Subcutaneous abdominal adipose tissue (tissue), 5 donors: Measurements from ENCODE around the gene SORL1.

Source experiments
- H3K27ac ChIP-seq: one replicate; pipeline ENCODE4 v1.7.0; 2013; ENCODE audit warnings: low read depth, mild to moderate bottlenecking, inconsistent platforms, low read length, moderate library complexity
- H3K27me3 ChIP-seq, 5 donors: one replicate each; pipeline ENCODE4 v1.7.0; 2013; ENCODE audit warnings: low read length in 5 of 5, inconsistent platforms in 1 of 5; ENCODE audit not compliant: control insufficient read depth in 5 of 5, insufficient read depth in 4 of 5
- H3K36me3 ChIP-seq, 5 donors: one replicate each; pipeline ENCODE4 v1.7.0; 2013; ENCODE audit warnings: low read length in 5 of 5; ENCODE audit not compliant: control insufficient read depth in 5 of 5, insufficient read depth in 5 of 5
- H3K4me1 ChIP-seq, 5 donors: one replicate each; pipeline ENCODE4 v1.7.0; 2013; ENCODE audit warnings: low read length in 5 of 5, mild to moderate bottlenecking in 3 of 5, moderate library complexity in 1 of 5; ENCODE audit not compliant: control insufficient read depth in 5 of 5, insufficient read depth in 5 of 5
- H3K4me3 ChIP-seq, 5 donors: one replicate each; pipeline ENCODE4 v1.7.0; 2013; ENCODE audit warnings: low read length in 5 of 5, low read depth in 1 of 5
- H3K9ac ChIP-seq, 5 donors: one replicate each; pipeline ENCODE4 v1.7.0; 2013; ENCODE audit warnings: low read length in 5 of 5, mild to moderate bottlenecking in 4 of 5, moderate library complexity in 3 of 5
- H3K9me3 ChIP-seq, 5 donors: one replicate each; pipeline ENCODE4 v1.7.0; 2013; ENCODE audit warnings: low read length in 5 of 5; ENCODE audit not compliant: control insufficient read depth in 5 of 5
- donor health status: healthy.
- donor health status: healthy.
- donor health status: healthy.
- donor health status: healthy.
- donor health status: healthy.

Gene SORL1

DNA sequence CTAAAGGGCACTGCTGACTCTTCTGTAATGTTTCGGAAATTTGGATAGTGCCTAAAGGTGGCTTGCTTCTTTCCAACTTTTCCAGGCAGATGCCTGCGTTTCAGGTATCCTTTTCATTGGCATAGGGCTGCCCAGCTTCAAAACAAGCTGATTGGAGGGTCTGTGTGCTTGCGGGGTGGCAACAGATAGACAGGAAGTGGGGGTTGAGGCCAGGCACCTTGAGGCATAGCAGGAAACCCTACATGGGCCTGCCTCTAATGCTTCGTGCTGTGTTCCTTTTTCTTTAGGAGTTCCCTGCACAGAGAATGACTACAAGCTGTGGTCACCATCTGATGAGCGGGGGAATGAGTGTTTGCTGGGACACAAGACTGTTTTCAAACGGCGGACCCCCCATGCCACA is 92.8 kb downstream of the SORL1 start:
- no peak overlapping the region for H3K4me3 ChIP-seq
- no peaks in the 10 kb centered on the region for H3K4me1 ChIP-seq
- no peaks in the 10 kb centered on the region for H3K36me3 ChIP-seq
- no peaks in the 10 kb centered on the region for H3K9me3 ChIP-seq
- H3K27me3 ChIP-seq, result no peaks in the 10 kb centered on the region
- H3K27ac ChIP-seq, result no peak overlapping the region
- H3K9ac ChIP-seq, result no peak overlapping the region

DNA sequence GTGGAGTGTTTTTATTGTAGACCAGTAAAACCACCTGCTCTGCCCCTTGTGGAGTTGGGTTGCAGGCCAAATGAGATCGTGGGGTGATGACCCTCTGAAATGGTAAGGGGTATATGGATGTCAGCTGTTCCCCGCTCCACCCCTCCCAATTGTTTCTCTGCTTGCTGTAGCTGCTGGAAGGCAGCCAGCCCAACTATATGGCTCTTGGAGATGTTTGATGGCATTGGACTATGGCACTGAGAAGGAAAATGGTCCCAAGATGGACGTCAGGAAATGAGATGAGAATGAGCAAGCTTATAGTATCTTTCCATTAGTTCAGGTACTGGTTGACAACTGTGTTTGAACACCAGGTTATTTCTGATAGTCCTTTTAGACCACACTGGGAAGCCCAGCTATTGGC is 95.5 kb downstream of the SORL1 start:
- H3K9me3 ChIP-seq, result no peaks in the 10 kb centered on the region
- no peaks in the 10 kb centered on the region for H3K36me3 ChIP-seq
- H3K9ac ChIP-seq, result no peak overlapping the region
- no peak overlapping the region for H3K4me3 ChIP-seq
- no peak overlapping the region for H3K27ac ChIP-seq
- H3K27me3 ChIP-seq, result no peaks in the 10 kb centered on the region
- H3K4me1 ChIP-seq, result no peaks in the 10 kb centered on the region

DNA sequence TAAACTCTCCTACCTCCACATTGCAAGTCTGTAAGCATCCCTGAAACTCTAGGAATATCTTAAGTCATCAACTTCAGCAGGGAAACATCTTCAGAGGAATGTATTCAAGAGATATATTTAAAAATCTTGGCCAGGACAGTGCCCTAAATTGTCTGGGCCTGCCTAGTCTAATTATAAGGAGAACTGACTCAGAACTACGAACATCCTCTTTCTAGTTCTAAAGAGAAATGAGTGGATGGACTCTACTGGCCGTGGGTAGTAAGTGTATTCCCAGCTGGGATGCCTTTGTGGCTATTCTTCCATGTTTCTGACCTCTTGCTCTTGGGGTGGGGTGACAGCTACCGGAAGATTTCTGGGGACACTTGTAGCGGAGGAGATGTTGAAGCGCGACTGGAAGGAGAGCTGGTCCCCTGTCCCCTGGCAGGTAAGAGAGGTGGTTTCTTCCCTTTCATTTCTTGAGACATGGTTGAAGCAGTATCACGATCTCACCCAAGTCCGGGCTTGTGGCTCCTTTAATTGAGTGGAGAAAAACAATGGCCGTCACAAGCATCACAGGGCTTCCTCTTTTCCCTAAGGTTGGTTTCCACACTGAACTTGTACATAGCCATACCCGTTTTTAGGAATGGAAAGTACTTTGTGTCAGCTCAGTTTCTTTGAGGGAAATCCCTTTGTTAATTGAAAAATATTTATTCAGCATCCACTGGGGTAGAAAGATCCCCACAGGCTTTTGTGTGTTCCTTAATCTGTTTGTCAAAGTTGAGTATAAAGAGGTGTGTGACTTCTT is 98.3 kb downstream of the SORL1 start:
- Histone ChIP-seq H3K27me3 (no peaks in the 10 kb centered on the region), H3K9me3 (no peaks in the 10 kb centered on the region), H3K9ac (no peak overlapping the region), H3K4me1 (no peaks in the 10 kb centered on the region), H3K36me3 (no peaks in the 10 kb centered on the region), H3K27ac (no peak overlapping the region), H3K4me3 (no peak overlapping the region)

DNA sequence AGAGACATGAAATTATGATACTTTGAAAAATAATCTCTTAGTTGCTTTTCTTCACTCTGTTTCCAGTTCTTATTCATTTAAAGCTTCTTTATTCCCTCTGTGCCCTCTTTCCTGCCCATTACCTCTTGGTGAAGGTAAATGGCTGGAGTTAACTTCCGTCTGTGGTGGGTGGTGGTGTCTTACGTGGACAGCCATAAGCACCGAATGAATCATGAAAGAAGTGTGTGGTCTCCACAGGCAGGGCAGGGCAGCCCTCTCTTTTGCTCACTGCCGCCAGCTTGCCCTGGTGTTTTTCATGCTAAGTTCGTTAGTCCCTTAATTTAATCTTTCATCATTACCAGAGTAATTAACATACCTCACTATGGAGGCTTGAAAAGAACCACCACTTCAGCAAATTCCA is 99.3 kb downstream of the SORL1 start:
- Histone ChIP-seq H3K27ac (no peak overlapping the region), H3K27me3 (no peaks in the 10 kb centered on the region), H3K9me3 (no peaks in the 10 kb centered on the region), H3K9ac (no peak overlapping the region), H3K4me3 (no peak overlapping the region), H3K4me1 (no peaks in the 10 kb centered on the region), H3K36me3 (no peaks in the 10 kb centered on the region)

DNA sequence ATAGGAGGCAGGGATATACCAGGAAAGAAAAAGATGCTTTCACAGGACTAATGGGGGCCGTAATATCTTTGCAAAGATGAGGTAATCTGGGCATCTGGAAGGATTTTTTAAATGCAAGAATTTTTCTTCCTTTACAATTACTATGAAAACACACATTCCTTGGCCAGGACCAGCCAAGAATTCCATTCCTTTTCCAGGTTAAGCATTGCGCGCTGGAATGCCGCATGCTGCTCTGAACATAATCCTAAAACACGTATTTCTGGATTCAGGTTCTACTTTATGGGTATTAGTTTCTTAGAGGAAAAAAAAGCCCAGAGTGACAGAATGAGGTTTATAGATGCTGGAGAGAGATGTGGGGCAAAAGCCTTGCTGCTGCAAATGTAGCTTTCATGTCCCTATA is 100.0 kb downstream of the SORL1 start:
- H3K9me3 ChIP-seq, result no peaks in the 10 kb centered on the region
- no peak overlapping the region for H3K4me3 ChIP-seq
- H3K9ac ChIP-seq, result no peak overlapping the region
- H3K36me3 ChIP-seq, result no peaks in the 10 kb centered on the region
- no peaks in the 10 kb centered on the region for H3K27me3 ChIP-seq
- no peaks in the 10 kb centered on the region for H3K4me1 ChIP-seq
- no peak overlapping the region for H3K27ac ChIP-seq

DNA sequence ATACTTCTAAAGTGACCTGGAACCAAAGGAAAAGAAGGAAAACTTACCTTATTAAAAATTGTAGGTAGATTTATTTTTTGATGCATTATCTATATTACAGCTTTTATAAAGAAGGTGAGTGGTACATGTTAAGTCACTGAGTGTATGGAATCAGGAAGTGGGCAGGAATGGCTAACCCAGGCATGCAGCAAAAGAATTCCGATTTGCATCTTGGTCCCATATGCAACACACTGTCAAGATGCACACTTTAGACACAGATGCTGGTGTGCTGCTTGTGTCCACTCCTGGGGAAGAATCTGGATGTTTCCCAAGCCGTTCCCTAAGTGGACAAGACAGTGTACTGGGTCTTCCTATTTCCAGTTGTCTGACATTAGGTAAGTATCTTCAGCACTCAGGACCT is 100.5 kb downstream of the SORL1 start:
- Histone ChIP-seq H3K36me3 (no peaks in the 10 kb centered on the region), H3K9me3 (no peaks in the 10 kb centered on the region), H3K27me3 (no peaks in the 10 kb centered on the region)

DNA sequence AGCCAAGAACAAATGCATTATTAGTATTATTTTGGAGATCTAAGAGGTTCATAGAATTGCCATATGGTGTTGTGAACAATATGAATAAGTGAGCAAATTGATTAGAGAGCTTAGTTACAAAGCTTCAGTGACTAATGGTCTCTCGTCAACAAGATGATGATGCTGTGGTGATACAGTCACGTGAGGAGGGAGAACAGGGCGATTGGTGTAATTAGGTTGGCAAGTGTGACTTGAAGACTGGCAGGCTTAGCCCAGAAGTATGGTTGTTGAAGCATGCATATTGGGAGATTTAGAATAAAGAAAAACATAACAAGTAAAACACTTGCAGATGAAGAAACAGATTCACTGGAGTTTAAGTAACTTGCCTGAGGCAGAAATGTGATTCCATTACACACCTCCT is 101.3 kb downstream of the SORL1 start:
- Histone ChIP-seq H3K27ac (no peak overlapping the region), H3K4me3 (no peak overlapping the region), H3K9ac (no peak overlapping the region), H3K9me3 (no peaks in the 10 kb centered on the region), H3K4me1 (no peaks in the 10 kb centered on the region), H3K27me3 (no peaks in the 10 kb centered on the region), H3K36me3 (no peaks in the 10 kb centered on the region)

More for the DNA sequence above, 100.5 kb downstream of the SORL1 start:
- H3K9ac ChIP-seq, result no peak overlapping the region
- no peak overlapping the region for H3K4me3 ChIP-seq
- no peak overlapping the region for H3K27ac ChIP-seq
- H3K4me1 ChIP-seq, result no peaks in the 10 kb centered on the region

DNA sequence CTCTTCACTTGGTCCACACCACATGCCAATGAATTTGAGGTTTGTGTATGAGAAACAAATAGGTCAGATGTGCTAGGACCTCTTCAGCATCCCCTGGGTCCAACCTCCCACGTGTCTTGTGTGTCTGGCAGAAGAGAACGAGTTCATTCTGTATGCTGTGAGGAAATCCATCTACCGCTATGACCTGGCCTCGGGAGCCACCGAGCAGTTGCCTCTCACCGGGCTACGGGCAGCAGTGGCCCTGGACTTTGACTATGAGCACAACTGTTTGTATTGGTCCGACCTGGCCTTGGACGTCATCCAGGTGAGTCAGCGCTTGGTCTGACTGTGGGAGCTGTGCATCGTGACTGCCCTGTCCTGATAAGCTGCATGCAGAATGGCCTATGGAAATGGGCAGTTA is 101.7 kb downstream of the SORL1 start:
- no peak overlapping the region for H3K27ac ChIP-seq

DNA sequence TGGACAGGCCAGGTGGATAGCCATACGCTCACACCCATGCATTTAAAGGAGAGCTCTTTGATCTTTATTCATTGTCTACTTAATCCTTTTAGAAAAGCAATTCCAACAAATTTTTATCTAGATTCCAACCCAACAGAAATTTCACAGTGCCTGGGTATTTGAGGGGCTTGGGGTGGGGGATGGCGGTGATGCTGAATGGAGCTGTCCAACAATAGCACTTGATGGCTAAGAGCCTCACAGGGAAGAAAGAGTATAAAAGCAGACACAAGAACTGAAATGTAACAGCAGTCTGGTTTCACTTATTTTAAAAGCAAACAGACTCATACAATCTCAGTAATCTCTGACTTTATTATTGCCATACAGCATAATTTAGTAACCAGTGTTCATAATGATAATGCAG is 102.4 kb downstream of the SORL1 start:
- Histone ChIP-seq H3K27me3 (no peaks in the 10 kb centered on the region), H3K36me3 (no peaks in the 10 kb centered on the region), H3K9me3 (no peaks in the 10 kb centered on the region), H3K9ac (no peak overlapping the region), H3K27ac (no peak overlapping the region), H3K4me3 (no peak overlapping the region), H3K4me1 (no peaks in the 10 kb centered on the region)

More for the DNA sequence above, 101.7 kb downstream of the SORL1 start:
- H3K4me3 ChIP-seq, result no peak overlapping the region
- no peak overlapping the region for H3K9ac ChIP-seq
- no peaks in the 10 kb centered on the region for H3K9me3 ChIP-seq
- H3K4me1 ChIP-seq, result no peaks in the 10 kb centered on the region
- no peaks in the 10 kb centered on the region for H3K27me3 ChIP-seq
- H3K36me3 ChIP-seq, result no peaks in the 10 kb centered on the region

DNA sequence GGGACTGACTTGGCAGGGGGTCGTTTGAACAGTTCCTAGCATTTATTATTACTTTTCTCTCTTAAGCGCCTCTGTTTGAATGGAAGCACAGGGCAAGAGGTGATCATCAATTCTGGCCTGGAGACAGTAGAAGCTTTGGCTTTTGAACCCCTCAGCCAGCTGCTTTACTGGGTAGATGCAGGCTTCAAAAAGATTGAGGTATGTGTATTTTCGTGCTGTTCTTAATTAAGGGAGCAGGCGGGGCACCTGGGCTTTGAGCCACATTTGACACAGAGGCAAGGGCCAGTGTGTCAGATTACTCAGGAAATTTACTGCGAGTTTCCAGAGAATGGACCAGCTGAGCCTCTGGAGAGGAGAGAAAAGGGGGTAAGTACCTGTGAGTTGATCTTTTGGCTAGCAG is 103.0 kb downstream of the SORL1 start:
- no peaks in the 10 kb centered on the region for H3K36me3 ChIP-seq
- no peak overlapping the region for H3K9ac ChIP-seq
- no peak overlapping the region for H3K27ac ChIP-seq

More for the DNA sequence above, 103.0 kb downstream of the SORL1 start:
- no peaks in the 10 kb centered on the region for H3K27me3 ChIP-seq
- no peaks in the 10 kb centered on the region for H3K9me3 ChIP-seq
- no peaks in the 10 kb centered on the region for H3K4me1 ChIP-seq
- no peak overlapping the region for H3K4me3 ChIP-seq
